Pulmonary artery endothelial cell (primary cell): ENCODE measurements around the gene RNF213. TPM values are rescaled to one million over a fixed set of nuclear protein-coding genes. Genes with fewer than 3 reads are reported as not detected.

Source experiments
- DNase-seq: peaks from one replicate; pipeline ENCODE4 v3.0.0-alpha.2; 2011; ENCODE audit warnings: low read depth, low spot score
- total RNA-seq: library from RNA; depleted of rRNA; stranded (reverse); fragments of >200 nt; gene quantifications from 2 replicates; pipeline ENCODE4 v1.2.3, GENCODE V29; 2014

Gene RNF213
- total RNA-seq, 1 donor from 2014 or later, result 94.8 TPM

DNA sequence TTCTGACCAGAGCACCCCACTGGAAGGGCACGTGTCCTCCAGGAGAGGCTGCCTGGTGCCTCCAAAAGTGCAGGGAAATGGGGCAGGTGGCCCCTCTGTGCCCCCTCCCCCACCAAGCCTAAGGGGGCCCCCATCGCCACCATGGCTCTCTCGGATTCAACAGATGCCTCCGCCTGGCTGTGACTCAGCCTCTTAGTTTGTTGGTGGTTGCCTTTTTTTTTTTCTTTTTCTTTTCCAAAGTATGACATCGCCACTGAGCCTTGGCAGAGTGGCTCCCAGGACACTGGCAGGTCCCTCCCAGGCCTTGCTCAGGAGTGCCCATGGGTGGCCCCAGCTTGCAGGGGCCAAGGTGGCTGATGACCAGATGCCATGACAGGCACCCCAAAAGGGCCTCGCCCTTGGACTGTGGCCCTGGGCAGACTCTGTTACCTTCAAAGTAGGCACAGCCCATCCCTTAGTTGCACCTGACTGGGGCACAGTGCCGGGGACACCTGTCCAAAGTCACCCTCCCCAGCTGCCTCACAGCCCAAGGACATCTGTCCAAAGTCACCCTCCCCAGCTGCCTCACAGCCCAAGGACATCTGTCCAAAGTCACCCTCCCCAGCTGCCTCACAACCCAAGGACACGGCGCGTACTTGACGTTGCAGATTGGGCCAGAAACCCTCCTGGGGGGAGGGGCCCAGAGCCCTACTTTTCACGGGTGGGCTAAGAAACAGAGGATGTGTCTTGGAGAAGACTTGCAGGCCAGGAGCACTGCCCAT is 186.2 kb downstream of the RNF213 start:
- DNase-seq, result no peak

DNA sequence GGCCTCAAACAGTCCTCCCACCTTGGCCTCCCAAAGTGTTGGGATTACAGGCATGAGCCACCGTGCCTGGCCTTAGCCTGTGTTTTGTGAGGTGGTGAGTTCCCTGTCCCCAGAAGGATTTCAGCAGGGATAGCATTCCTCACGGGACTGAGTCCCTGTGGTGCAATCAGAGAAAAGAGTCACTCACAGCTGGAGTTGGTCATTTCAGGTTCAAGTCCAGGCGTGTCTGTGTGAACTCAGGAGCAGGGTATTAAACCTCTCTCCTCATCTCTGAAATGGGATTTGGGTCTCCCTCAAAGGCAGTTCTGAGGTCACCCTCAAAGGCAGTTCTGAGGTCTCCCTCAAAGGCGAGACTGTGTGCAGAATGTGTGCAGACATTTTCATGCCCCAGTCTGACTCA is 187.1 kb downstream of the RNF213 start:
- DNase-seq, result no peak

Other genes with a start within 250 kb of the RNF213 start
- 41.1 and 43.6 TPM in 2 replicates for gene TBC1D16, start 225.0 kb upstream of the RNF213 start, total RNA-seq
- gene CCDC40, start 224.2 kb upstream of the RNF213 start, total RNA-seq, result 0.73 and 0.95 TPM in 2 replicates
- gene GAA, start 159.3 kb upstream of the RNF213 start, total RNA-seq, result 16.9 and 17.6 TPM in 2 replicates
- gene EIF4A3, start 113.7 kb upstream of the RNF213 start, total RNA-seq, result 119 and 142 TPM in 2 replicates
- 0.07 TPM in 1 of 2 replicates, not detected in the other for gene CARD14, start 90.8 kb upstream of the RNF213 start, total RNA-seq
- gene SGSH, start 40.5 kb upstream of the RNF213 start, total RNA-seq, result 13.4 and 16.2 TPM in 2 replicates
- 5.4 and 10.0 TPM in 2 replicates for gene SLC26A11, start 40.4 kb upstream of the RNF213 start, total RNA-seq
- 14.7 and 20.6 TPM in 2 replicates for gene ENDOV, start 154.3 kb downstream of the RNF213 start, total RNA-seq
- 0.07 TPM in 2 replicates for gene NPTX1, start 215.8 kb downstream of the RNF213 start, total RNA-seq